ENCODE results near the gene ZG16B. TPM values are rescaled to one million over a fixed set of nuclear protein-coding genes. Genes with fewer than 3 reads are reported as not detected.
A peak's percentile ranks its signal among the peaks of the same experiment; 100 is the strongest.

The ZG16B gene
- total RNA-seq, 1 donor, result 0.27 TPM

DNA sequence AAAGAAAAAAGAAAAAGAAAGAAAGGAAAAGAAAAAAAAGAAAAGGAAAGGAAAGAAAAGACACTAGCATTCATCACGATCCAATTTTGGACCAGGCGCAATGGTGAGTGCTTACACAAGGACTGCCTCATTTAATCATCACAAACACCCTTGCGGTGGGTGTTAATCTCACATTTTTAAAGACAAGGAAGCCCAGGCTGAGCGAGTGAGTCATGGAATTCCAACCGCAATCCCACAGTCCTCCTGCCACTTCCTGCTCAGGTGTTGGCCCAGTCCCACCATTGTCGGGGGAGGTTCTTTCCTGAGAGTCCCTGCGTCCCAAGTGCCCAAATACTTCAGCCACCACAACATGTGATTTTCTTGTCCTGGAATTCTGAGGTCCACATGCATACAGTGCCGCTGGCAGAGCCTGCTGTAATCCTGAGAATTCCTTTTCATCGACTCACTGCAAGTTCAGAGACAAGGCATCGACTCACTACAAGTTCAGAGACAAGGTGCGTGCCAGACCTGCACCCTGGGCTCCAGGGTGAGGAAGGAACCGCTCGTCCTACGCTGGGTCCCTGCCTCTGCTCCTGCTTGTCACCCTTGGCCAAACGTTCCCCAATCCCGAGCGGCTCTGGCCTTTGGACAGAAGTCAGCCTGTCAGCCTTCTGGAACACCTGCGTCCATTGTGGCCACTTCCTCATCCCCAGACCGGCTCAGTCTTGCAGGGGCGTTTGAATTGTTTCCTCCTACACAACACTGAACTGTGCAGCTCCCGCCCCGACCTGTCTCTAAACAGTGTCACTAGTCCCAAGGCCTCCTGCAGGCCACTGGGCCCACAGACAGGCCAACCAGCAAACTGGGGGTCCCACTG is 5.8 kb downstream of the ZG16B start:
- TF ChIP-seq, protein P1, sequence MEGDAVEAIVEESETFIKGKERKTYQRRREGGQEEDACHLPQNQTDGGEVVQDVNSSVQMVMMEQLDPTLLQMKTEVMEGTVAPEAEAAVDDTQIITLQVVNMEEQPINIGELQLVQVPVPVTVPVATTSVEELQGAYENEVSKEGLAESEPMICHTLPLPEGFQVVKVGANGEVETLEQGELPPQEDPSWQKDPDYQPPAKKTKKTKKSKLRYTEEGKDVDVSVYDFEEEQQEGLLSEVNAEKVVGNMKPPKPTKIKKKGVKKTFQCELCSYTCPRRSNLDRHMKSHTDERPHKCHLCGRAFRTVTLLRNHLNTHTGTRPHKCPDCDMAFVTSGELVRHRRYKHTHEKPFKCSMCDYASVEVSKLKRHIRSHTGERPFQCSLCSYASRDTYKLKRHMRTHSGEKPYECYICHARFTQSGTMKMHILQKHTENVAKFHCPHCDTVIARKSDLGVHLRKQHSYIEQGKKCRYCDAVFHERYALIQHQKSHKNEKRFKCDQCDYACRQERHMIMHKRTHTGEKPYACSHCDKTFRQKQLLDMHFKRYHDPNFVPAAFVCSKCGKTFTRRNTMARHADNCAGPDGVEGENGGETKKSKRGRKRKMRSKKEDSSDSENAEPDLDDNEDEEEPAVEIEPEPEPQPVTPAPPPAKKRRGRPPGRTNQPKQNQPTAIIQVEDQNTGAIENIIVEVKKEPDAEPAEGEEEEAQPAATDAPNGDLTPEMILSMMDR (IDR thresholded peaks at IDR 0.05; ENCODE audit: insufficient read depth, low read length), result no peak
- no peak overlapping the region for H3K4me3 ChIP-seq (ENCODE audit: low read depth, low read length)
- DNase-seq (ENCODE audit: low read depth), result peak; percentile 96

DNA sequence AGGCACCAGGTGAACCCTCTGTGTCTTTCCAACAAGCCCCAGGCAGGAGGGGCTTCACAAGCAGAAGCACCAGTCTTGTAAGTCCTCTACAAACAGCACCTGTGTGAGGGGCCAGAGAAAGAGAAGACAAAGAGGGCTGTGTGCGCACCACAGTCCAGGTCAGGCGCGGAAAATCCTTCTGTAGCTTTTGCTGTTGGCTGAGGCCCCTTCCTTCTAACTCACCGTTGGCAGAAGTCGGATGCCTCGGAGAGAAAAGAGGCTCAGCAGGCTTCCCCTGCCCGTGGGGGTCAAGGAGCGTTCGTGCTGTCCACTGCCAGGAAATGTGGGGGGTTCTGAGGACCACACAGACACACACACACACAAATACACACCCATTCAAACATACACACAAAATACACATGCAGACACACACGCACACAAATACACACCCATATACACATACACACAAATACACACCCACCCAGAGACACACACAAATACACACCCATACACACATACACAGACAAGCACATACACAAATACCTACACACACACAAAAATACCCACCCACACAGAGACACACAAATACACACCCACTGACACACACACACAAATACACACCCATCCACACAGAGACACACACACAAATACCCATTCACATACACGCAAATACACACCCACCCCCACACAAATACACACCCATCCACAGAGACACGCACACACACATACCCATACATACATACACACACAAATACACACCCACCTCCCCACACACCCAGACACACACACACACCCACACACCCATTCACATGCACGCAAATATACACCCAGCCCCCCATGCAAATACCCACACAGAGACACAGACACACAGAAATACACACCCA is 6.8 kb downstream of the ZG16B start:
- peak; percentile 9 for DNase-seq (ENCODE audit: low read depth)

DNA sequence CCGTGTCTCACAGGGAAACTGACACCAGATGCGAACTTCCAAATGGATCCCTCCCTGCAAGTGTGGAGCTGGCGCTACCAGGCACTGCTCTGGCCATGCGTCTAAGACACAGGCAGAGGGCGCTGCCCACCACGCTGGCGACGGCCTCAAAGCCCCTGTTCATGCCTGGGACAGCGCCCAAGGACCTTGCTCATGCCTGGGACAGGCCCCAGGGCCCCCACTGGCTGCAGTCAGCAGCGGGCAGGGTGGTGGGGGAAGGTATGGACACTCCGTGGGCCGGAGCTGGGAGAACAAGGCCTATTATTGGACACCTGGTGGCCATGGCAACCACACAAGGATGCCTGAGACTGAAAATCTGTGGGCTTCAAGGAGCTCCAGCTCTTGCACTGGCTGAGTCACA is 8.8 kb downstream of the ZG16B start:
- DNase-seq (ENCODE audit: low read depth), result peak; percentile 88
- no peak overlapping the region for H3K4me3 ChIP-seq (ENCODE audit: low read depth, low read length)
- TF ChIP-seq, protein P1 (IDR thresholded peaks at IDR 0.05; ENCODE audit: insufficient read depth, low read length), result peak; percentile 97

More for the DNA sequence above, 6.8 kb downstream of the ZG16B start:
- TF ChIP-seq, protein P1 (IDR thresholded peaks at IDR 0.05; ENCODE audit: insufficient read depth, low read length), result no peak
- H3K4me3 ChIP-seq (ENCODE audit: low read depth, low read length), result no peak overlapping the region

DNA sequence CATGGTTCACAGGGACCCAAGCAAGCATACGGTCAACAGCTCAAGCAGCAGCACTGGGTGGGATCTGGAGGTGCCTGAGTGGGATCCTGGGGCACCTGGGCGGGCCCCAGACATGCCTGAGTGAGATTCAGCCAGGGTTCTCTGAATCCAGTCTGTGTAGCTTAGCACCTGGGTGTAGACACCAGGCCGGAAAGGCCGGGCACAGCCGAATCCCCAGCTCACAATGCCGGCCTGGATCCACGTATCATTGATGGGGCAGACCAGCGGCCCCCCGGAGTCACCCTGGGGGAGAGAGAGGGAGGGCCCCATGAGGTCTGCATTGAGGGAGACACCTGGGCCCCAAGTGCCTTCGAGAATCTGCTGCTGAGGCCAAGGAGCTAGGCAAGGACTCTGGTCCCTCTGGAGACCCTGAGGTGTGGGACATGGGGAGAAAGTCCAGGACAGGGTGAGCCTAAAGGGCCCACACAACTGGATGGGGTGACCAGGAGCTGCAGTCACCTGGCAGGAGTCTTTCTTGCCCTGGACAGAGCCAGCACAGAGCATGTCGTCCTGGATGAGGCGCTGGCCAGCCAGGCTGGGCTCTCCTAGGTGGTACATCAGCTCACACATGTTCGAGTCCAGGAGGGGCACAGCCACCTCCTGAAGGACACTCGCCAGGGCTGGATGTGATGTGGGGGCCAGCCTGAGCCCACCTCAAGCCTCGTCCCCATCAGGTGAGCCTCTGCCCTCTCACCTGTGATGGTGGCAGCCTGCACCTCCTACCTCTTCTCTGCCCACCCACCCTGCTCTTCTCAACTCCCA is 9.7 kb downstream of the ZG16B start:
- TF ChIP-seq, protein P1 (IDR thresholded peaks at IDR 0.05; ENCODE audit: insufficient read depth, low read length), result no peak
- no peak for DNase-seq (ENCODE audit: low read depth)
- H3K4me3 ChIP-seq (ENCODE audit: low read depth, low read length), result no peak overlapping the region

DNA sequence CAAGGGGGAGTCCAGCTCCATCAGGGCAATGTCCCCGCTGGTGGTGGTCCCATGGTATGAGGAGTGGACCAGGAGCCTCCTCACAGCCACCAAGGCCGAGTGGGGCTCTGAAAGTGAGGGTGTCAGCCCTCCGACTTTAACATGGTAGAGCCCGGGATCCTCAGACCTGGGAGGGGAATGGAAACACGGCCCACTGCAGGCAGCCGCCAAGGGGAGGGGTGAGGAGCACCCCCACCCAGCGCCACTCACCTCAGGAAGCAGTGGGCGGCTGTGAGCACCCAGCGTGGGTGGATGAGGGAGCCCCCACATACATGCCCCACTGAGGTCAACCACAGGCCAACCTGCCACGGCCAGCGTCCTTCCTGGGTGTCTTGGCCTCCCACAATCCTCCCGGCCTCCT is 10.8 kb downstream of the ZG16B start:
- TF ChIP-seq, protein P1 (IDR thresholded peaks at IDR 0.05; ENCODE audit: insufficient read depth, low read length), result no peak
- no peak for DNase-seq (ENCODE audit: low read depth)
- H3K4me3 ChIP-seq (ENCODE audit: low read depth, low read length), result no peak overlapping the region

DNA sequence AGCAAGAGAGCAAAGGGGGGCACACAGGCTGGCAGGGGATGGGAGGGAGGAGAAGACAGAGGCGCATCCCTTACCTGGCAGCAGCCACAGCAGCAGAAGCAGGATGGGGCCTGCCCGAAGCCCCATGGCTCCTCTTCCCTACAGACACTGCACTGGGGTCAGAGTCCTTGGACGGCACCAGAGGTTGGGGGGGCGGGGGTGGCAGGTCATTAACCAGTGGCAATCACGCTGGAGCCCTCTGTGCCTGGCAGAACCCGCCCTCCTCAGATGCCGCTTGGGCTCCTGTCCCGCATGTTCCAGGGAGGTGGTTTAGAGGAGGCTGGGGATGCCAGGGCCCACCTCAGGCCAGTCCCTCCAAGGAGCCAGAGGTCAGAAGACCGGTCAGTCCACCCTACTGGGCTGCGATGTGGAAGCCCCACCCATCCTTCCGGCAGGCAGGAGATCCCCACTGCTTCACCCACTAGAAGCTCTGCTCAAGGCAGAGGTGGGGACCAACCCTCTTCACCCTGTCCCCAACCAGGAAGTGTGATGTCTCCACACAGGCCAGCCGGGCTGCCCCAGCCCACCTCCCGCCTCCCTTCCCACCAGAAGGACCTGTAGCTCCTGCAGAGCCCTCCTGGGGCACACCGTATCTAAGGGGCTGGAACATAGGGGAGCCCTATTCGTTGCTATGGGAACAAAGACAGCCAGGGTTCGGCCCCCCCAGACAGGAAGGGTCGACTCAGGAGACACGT is 11.7 kb downstream of the ZG16B start:
- no peak overlapping the region for H3K4me3 ChIP-seq (ENCODE audit: low read depth, low read length)
- DNase-seq (ENCODE audit: low read depth), result no peak
- TF ChIP-seq, protein P1 (IDR thresholded peaks at IDR 0.05; ENCODE audit: insufficient read depth, low read length), result no peak
